Activated T-helper 1 cell treated with Interleukin-2 at 50 U/mL for 16 hours (primary cell): ENCODE measurements around the gene AKT1S1.

ENCODE experiments used
- DNase-seq: peaks from one replicate; pipeline ENCODE4 v3.0.0-alpha.2; 2020; ENCODE audit warnings: low read depth

The AKT1S1 gene

GRCh38 chr19:49907745-49908446 is 30.7 kb upstream of the AKT1S1 start:
- no peak for DNase-seq

GRCh38 chr19:49906879-49907564 is 29.9 kb upstream of the AKT1S1 start:
- DNase-seq: no peak

- DNase-seq: no peak
These were observed 27.0 kb upstream of the AKT1S1 start for GRCh38 chr19:49904136-49904535.

GRCh38 chr19:49896863-49897621 is 19.9 kb upstream of the AKT1S1 start, which contains the start of gene IL4I1:
Gene IL4I1 (minus strand): TSS chr19:49896887. CDS start chr19:49896160, 727 bp downstream.
- peak; percentile 33 for DNase-seq

GRCh38 chr19:49895566-49896297 is 18.6 kb upstream of the AKT1S1 start:
- DNase-seq: no peak

- no peak for DNase-seq
These were observed 17.9 kb upstream of the AKT1S1 start for GRCh38 chr19:49894879-49895565.

- DNase-seq: no peak
These were observed 17.0 kb upstream of the AKT1S1 start for GRCh38 chr19:49894011-49894664.

GRCh38 chr19:49892716-49893115 is 15.6 kb upstream of the AKT1S1 start:
- DNase-seq: no peak

GRCh38 chr19:49891393-49891792 is 14.2 kb upstream of the AKT1S1 start:
- DNase-seq: no peak

- DNase-seq: peak; percentile 53
These were observed 13.5 kb upstream of the AKT1S1 start for GRCh38 chr19:49890349-49891311.

GRCh38 chr19:49889687-49890348 is 12.7 kb upstream of the AKT1S1 start:
- DNase-seq: peak; percentile 65

- no peak for DNase-seq
These were observed 12.0 kb upstream of the AKT1S1 start for GRCh38 chr19:49889038-49889686.

GRCh38 chr19:49888510-49888824 is 11.3 kb upstream of the AKT1S1 start:
- no peak for DNase-seq

- no peak for DNase-seq
These were observed 10.7 kb upstream of the AKT1S1 start for GRCh38 chr19:49887665-49888509.

- DNase-seq: no peak
These were observed 10.0 kb upstream of the AKT1S1 start for GRCh38 chr19:49887037-49887664.

- no peak for DNase-seq
These were observed 7.6 kb upstream of the AKT1S1 start for GRCh38 chr19:49884760-49885159.

- no peak for DNase-seq
These were observed 7.0 kb upstream of the AKT1S1 start for GRCh38 chr19:49884109-49884508.
